Right renal cortex interstitium (tissue), 3 donors: ENCODE data around the gene AFG3L2. TPM values are rescaled to one million over a fixed set of nuclear protein-coding genes. Genes with fewer than 3 reads are reported as not detected.
"Not testable (repeated sequence)": the region's sequence is repeated elsewhere in the genome, so short reads cannot be mapped to it uniquely, and the experiment has no call there.

Source experiments
- DNase-seq, 3 donors: peaks; one replicate each; pipeline ENCODE4 v3.0.0-alpha.2; 2013; ENCODE audit warnings: low read depth in 3 of 3, low spot score in 2 of 3
- polyA plus RNA-seq, 3 donors: library from polyadenylated mRNA; unstranded; fragments of 120-200 nt; gene quantifications; one replicate each; pipeline ENCODE4 v1.2.1, GENCODE V29; 2013; ENCODE audit not compliant: insufficient read length in 3 of 3

Gene AFG3L2
- polyA plus RNA-seq, 3 donors: 77.8 to 82.1 (median 80.8) TPM

DNA sequence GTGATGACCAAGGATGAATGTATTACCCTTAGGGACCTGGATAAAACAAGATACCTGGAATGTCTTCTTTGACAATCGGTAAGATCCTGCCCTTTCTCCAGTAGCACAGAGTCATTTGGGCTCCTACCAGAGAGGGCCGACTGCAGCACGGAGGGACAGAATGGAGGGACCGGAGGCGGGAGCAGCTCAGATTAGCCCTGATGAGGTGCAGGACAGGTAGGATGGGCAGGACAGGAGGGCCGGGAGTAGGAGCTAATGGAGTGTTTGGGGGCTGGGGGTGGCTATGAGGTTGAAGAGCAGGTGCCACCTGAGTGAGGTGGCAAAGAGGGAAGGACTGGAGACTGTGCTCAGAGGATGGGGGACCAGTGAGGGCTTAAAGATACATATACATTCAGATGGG is 20.8 kb upstream of the AFG3L2 start:
- DNase-seq: no peak

DNA sequence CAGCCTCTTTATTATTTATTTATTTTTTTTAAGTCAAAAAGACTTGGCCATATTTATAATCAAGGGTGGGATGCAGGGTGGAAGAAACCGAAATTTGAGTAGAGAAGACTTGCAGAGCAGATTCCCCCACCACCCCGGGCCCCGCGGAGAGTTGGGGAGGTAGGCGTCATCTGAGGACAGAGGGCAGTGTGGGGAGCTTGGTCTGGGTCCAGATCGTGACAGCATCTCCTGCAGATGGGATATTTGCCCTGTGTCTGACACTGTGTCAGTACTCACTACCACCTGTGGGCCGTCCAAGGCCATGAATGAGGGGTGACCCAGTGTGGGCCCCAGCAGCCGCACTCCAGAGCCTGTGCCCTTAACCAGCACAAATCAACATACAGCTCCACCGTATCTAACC is 20.2 kb upstream of the AFG3L2 start:
- no peak for DNase-seq

DNA sequence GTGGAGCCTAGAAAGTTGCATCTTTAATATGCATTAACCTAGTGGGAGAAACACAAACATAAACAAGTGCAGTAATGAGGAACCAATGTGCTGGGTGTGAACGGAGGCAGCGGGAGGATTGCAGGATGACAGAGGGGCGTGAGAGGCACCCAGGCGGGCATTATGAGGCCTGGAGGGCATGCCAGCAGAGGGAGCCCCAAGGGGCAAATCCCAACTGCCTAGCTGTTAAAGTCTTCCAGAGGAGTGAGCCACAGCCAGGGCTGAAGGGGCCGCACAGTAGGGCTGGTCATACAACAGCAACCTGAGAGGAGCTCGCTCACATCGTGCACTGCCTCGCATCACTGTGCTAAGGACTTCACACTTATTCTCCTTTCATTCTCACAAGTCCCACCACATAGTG is 17.4 kb upstream of the AFG3L2 start:
- DNase-seq: no peak

DNA sequence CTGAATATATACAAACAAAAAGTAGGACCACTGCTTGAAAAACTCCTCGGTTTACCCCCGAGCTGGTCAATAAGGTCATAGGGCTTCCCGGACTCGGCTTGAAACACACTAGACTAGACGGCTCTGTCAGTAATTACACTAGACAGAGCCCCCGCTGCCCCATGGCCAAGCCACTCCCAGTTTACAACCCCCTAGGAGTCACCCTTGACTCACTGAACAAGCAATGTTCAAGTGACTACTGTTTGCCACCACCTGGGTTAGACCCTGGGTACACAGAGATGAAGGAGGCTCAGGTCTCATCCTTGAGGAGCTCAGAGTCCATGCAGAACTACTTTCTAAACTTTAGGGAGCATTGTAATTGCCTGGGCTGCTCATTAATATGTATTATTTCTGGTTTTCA is 17.0 kb upstream of the AFG3L2 start:
- DNase-seq: no peak

DNA sequence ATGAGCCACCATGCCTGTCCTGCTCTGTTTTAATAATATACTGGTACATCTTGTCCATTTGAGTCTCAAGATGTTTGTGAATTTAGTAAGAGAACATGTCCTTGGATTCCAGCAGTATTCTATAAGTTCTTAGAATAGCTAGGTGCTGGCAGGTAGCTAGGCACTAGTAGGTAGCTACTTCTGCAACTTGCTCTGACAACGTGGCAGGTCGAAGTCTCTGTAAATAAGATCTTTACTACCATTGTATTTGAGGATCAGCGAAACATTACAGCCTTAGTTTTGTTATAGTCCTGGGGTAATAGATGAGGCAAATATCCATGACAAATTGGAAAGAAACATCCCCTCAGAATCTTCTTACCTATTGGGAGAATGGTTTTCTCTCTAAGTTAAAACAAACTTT is 16.5 kb upstream of the AFG3L2 start:
- DNase-seq: no peak

DNA sequence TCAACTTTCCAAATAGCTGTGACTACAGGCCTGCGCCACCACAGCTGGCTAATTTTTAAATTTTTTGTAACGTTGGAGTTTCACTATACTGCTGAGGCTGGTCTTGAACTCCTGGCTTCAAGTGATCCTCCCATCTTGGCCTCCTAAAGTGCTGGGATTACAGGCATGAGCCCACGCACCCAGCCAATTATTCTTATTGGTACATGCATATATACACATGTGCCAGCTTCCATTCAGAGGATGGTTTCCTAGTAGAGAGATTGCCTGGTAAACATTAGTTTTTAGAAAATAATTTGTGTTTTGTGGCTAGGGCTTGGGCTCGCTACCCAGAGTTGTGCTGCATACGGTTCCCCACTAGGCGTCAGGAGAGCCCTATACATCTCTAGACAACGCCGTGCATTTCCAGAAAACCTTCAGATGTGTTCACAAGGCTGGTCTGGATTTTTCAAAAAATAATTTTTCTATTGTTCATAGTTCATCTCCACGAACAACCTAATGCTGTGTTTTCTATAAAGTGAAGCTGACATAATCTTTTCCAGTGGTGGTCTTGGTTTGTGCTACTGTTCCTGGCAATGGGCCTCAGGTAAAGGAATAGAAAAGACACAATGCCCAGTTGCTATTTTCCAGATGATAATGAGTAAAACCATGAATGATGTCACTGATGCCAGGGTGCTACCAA is 14.6 kb upstream of the AFG3L2 start:
- peak in 1 of 3 donors; percentile 41 for DNase-seq

DNA sequence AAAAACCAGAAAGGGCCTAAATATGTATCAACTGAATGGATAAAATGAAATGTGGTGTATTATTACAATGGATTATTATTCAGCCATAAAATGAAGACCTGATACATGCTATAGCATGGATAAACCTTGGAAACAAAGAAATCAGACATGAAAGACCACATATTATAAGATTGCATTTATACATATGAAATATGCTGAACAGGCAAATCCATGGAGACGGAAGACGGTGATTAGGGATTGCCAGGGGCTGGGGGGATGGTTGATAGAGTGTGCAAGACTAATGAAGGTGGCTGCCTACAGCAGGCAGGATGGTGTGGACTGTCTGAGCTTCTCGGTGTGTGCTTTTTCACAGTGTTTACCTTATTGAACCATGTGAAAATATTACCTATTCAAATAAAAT is 11.4 kb upstream of the AFG3L2 start:
- no peak for DNase-seq

DNA sequence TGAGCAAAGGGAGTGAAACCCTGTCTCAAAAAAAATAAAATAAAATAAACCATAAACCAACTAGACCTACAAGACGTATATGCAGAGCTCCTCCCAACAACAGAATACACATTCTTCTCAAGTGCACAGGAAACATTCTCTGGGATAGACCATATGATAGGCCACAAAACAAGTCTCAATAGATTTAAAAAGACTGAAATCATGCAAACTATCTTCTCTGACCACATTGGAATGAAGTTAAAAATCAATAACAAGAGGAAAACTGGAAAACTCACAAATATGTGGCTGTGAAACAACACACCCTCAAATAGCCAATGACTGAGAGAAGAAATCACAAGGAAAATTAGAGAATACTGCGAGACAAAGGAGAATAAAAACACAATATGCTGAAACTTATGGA is 7.2 kb upstream of the AFG3L2 start:
- no peak for DNase-seq

DNA sequence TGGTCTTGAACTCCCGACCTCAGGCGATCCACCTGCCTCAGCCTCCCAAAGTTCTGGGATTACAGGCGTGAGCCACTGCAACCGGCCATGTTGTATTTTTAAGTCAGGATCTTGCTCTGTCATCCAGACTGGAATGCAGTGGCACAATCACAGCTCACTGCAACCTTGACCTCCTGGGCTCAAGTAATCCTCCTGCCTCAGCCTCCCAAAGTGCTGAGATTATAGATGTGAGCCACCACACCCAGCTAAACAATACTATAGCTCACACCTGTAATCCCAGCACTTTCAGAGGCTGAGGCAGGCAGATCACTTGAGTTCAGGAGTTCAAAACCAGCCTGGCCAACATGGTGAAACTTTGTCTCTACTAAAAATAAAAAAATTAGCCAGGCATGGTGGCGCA is 6.7 kb upstream of the AFG3L2 start:
- not testable (repeated sequence) for DNase-seq

DNA sequence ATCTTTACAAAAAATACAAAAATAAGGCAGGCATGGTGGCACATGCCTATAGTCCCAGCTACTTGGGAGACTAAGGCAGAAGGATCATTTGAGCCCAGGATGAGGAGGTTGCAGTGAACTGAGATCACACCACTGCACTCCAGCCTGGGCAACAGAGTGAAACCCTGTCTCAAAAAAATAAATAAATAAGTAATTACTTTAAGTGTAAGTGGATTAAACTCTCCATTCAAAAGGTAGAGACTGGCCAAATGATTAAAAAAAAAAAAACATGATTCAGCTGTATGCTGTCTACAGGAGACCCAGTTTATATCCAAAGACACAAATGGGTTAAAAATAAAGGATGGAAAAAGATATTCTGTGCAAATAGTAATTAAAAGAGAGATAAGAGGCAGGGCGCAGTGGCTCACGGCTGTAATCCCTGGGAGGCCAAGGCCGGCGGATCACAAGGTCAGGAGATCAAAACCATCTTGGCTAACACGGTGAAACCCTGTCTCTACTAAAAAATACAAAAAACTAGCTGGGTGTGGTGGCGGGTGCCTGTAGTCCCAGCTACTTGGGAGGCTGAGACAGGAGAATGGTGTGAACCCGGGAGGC is 5.3 kb upstream of the AFG3L2 start:
- not testable (repeated sequence) for DNase-seq

DNA sequence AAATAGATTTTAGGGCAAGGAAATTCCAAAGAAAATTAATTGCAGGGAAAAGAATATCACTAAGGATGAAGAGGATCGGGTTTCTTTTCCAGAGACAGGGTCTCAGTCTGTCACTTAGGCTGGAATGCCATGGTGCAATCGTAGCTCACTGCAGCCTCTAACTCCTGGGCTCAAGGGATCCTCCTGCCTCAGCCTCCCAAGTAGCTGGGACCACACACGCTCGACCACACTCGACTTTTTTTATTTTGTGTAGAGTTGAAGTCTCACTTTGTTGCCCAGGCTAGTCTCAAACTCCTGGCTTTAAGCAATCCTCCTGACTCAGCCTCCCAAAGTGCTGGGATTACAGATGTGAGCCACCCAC is 1.2 kb upstream of the AFG3L2 start:
- DNase-seq: not testable (repeated sequence)

DNA sequence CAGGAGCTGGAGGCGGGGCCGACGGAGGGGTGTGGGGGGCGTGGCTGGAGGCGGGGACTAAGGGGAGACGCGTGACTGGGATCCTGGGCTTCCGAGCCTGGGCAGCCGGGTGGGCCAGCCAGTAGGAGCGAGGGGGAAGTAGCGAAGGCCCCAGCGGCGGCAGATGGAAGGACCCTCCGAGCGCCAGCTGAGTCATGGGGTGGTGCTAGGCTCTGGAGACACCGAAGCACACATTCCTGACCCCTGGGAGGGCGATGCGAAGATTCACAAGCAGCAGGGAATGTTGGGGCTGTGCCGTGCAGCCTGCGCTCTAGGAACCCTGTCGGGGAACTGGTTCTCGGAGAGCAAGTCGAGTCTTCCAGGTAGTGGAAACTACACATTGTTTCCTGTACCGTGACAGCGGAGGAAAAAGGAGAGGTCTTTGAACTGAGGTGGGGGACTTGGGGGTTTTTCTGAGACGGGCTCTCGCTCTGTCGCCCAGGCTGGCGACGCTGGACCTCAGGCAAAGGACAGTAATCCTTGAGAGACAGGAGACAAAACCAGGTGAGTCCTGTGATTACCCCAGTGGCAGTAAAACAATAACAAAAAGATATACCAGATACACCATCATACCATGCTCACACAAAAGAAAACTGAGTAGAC is 650 bp upstream of the AFG3L2 start:
- DNase-seq: peak in 2 of 3 donors; percentile 9 to 89

DNA sequence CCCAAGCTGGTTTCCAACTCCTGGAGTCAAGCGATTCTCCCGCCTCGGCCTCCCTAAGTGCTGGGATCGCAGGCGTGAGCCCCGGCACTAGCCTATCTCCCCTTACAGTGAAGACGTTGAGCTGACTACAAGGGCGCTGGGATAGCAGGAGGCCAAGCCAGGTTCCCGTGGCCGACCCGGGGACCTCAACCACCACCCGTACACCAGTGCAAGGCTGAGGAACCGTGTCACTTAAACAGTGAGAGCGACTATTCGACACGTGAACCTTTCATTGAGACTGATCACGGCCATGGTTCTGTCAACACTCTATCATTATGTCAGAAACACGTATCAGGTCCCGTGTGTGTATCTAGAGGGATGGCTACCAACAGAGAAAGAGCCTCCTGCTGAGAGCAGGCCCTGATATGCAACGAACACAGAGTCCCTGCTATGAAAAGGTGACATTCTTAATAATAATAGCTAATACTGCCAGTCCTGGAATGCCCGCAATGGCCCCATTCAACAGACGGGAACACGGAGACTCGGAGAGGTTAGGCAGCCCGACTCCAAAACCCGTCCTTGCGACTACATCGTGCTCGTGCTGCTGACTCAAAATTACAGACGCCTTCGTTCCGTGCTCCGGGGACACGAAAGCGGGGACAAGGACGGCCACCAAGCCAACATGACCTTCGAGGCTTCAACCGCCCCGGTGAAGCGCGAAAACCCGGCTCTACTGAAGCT is 833 bp downstream of the AFG3L2 start:
- peak in 2 of 3 donors; percentile 18 to 21 for DNase-seq

DNA sequence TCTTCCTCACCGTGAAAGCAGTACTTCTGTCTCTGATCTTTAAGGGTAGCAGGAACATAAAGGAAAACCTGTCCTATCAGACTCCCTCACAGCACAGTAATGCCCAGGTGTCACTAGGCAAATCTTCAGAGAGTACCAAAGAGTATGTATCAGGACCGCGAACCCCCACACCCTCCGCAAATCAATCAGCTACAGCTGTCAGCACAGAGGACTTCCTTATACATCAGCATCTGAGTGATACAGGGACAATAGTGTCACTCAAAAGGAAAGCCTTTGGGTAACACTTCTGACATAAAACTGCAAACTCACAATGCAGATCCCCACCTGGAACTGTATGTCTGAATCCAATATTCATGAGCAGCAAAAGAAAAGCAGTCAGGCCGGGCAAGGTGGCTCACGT is 2.6 kb downstream of the AFG3L2 start:
- DNase-seq: no peak

DNA sequence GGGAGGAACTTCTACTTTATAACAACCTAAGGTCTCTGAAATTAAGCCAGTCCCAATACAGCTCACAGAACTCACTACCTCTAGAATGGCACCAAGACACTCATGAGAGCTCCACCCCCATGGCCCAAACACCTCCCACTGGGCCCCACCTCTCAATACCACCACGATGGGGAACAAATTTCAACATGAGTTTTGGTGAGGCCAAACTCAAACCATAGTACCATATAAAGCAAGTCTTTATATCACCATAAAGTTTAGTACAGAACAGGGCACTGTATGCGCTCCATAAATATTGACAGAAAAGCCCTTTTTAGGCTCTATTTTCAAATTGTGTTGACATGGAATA is 3.3 kb downstream of the AFG3L2 start:
- DNase-seq: no peak

DNA sequence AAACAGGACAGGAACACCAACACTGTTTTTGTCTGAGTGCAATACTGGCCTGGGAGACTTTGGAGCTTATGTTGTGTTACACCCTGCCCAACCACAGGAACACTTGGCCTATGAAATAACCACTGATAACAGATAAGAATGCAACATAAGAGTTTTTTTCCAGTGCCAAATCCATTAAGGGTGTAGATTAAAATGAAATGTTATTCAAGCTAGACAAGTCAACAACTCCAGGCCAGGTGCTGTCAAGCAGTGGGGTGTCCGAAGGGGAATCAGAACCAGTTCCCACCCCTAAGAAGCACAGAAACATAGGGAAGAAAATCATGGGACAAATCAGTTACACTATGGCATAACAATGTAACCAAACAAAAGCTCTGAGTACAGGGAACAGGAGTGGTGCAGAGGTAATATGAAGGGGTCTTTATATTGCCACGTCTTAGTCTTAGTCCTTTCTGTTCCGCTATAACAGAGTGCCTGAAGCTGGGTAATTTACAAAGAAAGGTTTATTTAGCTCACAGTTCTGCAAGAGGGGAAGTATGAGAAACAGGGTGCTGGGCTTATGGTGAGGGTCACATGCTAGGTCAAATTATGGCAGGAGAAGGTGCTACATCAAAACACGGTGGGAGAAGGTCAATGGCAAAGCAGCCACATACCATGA is 3.8 kb downstream of the AFG3L2 start:
- no peak for DNase-seq

DNA sequence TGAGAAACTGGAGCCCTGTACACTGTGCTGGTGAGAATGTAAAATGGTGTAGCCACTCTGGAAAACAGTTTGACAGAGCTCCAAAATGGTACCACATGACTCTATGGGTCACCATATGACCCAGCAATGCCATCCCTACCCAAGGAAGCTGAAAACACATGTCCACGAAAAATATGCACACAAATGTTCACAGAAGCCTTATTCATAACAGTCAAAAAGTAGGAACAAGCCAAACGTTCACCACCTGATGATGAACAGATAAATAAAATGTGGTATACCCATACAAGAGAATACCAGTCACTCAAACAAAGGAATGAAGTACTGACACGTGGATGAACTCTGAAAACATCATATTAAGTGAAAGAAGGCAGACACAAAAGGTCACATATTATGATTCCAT is 4.6 kb downstream of the AFG3L2 start:
- DNase-seq: no peak

DNA sequence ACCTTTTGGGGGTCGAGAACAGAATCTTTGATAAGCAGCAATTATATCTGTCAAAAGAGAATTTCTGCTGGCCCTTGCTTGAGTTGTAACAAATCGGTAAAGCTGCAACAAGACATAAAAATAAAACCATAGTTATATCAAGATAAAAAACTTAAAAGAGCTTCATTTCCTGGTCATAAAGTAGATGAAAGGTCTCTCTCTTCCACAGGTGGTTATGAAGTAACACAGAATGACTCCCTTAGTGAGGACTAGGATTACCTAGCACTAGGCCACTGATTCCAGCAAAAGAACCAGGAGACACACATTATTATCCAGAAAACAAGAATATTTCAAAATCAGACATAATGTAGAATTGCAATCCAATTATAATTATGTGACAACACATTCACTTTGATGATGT is 5.4 kb downstream of the AFG3L2 start:
- no peak for DNase-seq

DNA sequence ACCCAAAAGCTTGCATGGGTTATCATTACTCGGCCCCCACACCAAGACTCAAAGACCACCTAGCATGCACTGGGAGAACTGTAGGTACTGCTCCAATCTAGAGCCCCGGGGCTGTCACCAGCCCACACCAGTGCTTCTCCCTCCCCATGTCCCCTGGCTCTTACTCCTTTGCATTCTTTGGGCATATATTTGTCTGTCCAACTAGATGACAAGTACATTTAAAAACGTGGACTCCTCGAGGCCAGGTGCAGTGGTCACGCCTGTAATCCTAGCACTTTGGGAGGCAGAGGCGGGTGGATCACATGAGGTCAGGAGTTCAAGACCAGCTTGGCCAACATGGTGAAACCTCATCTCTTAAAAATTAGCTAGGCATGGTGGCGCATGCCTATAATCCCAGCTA is 7.8 kb downstream of the AFG3L2 start:
- no peak for DNase-seq

DNA sequence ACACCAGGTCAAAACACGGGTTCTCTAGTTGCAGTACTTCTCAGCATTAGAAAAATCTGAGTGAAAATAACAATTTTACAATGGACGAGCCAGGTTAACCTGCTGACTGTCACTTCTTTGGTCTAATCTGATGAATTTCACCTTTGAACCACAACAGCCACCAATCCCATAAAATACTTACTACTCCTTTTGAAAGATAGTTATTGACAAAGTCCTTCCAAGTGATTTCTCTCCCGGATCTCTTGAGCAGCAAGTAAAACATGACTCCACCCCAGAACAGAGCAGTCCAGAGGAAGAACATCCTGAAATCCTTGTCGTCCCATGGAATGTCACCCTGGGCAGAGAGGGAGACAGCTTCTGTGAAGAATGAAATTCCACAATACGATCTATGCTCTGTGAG is 10.2 kb downstream of the AFG3L2 start:
- no peak for DNase-seq

DNA sequence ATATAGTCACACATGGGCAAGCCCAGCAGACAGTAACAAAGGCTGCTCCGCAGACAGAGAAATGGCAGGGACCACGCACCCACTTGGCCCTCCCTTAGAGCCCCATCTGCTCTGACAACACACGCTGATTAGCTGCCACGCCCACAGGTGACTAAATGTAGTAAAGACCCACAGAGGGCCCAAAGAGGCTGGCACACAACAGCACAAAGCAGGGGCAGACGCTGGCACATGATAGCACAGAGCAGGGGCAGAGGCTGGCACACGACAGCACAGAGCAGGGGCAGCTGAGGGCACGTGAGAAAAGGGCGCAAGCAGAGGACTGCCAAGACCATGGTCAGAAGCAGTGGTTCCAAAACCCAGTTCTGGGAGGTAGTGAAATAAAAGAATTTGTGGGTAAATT is 10.6 kb downstream of the AFG3L2 start:
- no peak for DNase-seq
